GM04504 (cell line): ENCODE results near the gene GEMIN8.

ENCODE experiments used
- DNase-seq: peaks from one replicate; pipeline ENCODE4 v3.0.0-alpha.2; 2012; ENCODE audit warnings: low read depth

Gene GEMIN8, protein sequence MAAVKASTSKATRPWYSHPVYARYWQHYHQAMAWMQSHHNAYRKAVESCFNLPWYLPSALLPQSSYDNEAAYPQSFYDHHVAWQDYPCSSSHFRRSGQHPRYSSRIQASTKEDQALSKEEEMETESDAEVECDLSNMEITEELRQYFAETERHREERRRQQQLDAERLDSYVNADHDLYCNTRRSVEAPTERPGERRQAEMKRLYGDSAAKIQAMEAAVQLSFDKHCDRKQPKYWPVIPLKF

DNA sequence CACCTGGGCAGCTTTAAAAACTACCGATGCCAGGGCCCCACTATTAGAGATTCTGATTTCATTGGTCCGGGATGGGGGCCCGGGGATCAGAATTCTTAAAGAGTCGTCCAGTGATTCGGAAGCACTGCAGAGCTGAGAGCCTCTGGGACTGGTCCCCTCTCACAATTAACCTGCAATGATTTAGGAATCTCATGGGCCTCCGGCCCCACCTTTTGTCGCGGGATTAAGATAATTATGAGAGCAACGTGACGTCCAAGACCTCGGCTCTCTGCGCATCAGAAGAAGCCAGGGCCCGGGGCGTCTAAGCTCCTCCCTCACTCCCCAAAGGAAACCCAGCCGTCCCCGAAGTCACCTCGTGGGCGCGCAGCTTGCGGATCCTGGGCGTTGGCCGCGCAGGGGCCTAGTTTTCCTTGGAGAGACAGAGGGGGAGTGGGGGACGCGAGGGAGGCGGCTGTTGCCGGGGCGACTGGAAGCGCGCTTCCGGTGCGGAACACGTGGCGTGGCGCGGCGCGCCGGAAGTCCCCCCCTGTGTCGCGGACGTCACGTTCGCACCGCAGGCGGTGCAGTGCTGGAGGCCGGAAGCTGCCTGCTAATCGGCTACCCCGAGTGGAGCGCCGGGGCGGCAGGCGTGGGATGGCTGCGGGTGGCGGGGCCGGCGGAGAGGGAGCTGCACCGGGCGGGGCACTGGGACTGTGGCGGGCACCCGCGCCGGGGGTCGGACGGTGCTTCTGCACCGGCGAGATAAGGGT is at the start of gene GEMIN8:
Gene GEMIN8 (minus strand): TSS at position 468 of the 749 bp plus-strand sequence. CDS start 8,414 bp downstream, outside the sequence.
- peak; percentile 76 for DNase-seq

DNA sequence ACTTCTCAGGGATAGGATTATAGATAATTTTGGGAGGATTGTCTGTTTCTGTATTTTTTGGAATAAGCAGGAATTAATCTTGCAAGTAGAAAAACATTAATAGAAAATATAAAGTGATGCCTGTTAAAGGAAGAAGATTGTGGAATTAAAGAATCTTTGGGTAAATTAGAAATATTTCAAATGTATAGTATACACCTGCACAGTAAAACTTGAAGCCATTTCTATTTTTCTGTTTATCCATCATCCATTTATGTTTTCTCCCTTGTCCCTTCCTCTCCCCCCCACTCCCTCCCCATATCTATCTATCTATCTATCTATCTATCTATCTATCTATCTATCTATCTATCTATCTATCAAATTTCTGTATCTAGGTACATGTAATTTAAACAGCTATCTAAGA is 46.9 kb upstream of the GEMIN8 start:
- DNase-seq: no peak

DNA sequence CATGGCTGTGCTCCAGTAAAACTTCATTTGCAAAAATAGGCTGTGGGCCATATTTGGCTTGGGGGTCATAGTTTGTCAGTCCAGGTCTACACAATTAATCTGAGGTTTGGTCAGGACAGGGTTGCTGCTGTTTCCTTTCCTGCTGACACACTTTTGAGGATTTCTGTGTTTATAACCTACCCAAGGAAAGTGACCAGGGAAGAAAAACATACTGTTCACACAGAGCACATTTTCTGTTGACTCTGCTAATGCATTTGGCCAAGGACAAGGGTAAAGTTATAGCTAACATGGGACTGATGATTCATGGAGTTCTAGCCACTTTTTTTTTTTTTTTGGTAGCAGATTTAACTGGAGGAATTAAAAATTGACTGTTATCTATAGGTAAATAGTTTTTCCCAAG is 43.9 kb upstream of the GEMIN8 start:
- no peak for DNase-seq

DNA sequence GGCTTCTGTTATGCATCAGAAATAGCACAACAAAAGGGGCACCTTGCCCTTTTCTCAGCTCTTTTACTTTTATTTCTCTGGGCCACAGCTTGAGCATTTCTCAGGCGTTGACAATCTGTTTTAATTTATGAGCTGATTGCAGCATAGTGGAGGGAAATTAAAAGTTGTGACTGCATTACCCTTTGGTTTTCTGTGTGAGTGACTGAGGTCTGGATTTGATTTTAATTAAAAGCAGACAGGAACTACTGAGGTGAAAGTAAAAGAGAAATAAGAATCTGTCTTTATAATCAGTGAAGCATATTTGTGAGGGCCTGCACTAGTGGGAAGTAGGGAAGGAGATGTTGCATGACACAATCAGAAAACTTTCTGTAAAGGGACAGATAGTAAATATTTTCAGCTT is 43.4 kb upstream of the GEMIN8 start:
- no peak for DNase-seq

DNA sequence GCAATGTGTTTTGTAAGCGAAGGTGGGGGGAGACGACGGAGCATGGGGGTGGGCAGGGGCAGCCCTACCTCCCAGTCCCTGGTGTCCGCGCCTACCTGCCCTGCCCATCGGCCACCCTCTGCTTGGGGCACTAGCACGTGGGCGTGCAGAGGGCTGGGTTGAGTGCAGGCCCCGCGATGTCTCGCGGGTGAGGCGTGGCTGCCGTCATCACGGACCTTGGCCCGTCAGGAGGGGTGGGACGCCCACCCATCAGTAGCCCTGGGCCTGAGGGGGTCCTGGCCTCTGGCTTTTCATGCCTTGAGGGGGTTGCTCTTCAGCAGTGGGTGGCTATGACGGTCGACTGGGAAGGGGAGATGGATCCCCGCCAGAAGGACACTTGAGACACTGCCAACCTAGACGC is 36.1 kb upstream of the GEMIN8 start:
- DNase-seq: no peak

DNA sequence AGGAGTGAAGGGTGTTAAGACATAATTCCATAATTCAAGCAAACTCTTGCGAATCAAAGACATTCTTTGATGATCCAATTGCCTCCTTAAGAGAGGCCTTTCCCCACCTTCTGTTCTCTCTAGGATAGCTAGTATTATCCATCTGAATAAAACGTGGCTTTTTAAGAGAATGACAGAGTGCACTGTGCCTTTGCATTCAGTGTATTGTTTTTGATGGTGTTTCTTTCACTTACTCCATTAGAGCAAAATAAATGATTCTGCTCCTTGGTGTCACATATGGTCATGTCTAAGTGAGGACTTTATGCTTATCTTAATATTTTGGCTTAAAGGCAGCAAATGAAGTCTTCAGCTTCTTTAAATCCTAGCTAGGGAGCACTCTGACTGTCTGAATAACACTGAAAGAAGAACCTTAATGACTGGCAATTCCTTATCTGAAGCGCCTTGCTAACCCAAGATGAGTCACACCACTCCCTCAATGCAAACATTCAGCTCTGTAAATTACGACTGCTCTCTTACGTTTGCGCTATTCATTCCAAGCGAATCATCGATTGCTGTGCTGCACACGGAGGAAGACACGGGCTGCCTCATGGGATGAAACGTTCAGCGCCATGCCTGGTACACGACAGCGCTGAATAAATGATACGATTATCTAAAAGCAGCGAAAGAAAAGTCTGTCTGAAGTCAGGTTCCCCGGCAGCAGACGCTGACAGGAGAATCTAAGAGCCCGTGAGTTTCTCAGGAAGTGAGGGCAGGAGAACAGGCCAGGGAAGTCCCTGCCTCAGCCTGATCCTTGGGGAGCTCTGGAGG is 35.1 kb upstream of the GEMIN8 start:
- DNase-seq: no peak

DNA sequence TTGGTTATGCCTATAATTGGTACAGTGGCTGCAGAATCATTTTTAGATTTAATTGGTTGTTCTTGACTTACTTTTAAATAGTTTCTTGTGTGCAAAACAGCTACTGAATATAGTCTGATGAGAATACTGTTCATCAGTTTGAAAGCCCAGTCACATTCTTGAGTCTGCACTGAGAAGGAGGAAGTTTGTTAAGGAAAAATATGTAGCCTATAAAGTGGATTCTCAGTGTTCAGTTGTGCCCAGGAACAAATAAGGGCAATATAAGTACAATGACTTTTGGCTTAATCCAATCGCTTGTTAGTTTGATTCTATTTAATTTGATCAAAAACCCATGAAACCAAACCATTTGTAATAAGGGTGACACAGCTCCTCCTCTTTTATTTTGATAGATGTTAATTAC is 32.8 kb upstream of the GEMIN8 start:
- no peak for DNase-seq

DNA sequence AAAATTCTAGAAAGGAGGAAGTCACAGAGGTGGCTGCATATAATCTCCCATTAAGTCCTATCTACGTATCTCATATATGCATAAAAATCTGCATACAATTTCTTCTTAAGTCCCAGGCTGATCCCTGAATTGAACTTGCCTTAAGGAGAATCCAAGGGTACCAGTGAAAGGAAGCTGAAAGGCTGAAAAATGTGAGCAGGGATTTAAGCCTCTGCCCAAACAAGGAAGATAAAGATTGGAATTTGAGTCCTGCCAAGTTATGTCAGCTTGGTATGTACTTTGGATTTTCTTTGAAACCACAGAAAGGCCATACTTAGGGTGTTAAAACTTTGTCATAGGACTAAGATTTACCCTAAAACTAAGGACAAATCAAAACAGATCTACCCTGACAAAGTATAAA is 26.5 kb upstream of the GEMIN8 start:
- DNase-seq: no peak

DNA sequence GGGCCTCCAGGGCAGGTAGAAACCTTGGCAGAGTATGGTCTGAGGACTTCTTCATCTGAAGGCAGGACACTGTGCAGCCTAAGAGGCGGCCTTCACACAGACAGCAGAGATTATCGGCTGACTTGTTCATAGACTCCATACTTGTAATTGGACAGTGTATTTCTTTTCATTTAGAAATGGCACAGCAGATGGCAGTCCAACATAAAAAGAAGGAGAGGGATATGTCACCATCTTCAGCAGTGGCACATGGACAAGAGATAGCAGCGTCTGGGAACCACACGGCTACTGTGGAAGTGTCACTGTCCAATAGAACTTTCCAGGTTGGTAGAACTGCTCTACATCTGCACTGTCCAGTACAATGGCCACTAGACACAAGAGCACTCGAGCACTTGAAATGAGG is 21.7 kb upstream of the GEMIN8 start:
- no peak for DNase-seq

DNA sequence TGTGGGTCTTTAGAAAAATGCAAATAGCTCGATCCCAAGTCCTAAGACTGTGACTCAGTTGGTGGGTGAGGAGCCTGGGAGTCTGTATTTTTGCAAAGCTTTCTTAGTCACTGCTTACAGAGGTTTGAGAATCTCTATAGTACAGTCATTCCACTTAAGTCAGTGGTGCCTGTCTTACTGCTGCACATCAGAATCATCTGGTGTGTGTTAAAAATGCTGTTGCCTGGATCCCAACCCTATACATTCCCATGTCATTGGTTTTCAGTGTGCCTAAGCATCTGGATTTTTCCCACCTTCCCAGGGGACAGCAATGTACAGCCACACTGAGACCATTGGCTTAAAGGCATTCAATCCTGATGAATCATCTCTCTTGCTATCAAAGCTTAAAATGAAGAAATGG is 21.0 kb upstream of the GEMIN8 start:
- DNase-seq: no peak

DNA sequence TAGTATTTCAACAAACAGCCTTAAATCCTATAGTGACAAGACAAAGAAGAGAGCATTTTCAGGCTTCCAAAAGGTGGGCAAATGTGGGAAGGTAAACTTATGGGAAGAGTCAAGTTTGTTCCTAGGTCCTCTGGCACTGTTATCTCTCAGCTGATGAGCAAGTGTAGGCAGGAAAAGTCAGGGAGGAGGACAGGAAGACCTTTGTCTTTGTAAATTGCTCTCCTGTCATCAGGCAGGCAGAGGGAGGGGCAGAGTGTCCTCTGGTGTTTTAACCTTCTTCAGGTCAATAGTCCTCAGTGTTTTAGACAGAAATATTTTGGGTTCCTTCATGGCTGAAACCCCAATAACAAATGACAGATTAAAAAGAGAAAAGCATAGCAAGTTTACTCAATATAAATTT is 13.5 kb upstream of the GEMIN8 start:
- DNase-seq: no peak

DNA sequence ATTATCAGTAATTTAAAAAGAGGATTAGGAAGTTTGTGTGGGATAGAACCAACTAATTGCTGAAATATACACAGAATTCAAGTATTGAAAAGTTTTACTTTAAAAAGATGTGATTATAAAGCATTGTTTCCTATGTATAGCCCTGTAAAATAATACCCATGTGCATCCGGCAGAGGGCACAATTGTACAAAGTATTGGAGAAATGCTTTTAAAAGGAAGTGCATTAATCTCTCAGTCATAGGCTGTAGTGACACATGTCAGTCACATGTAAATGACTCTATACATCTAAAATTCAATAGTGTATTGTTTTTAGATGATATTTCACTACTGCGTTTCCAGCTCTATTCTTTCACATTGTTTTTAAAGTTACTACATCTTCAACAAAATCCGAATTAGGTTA is 9.7 kb upstream of the GEMIN8 start:
- no peak for DNase-seq

DNA sequence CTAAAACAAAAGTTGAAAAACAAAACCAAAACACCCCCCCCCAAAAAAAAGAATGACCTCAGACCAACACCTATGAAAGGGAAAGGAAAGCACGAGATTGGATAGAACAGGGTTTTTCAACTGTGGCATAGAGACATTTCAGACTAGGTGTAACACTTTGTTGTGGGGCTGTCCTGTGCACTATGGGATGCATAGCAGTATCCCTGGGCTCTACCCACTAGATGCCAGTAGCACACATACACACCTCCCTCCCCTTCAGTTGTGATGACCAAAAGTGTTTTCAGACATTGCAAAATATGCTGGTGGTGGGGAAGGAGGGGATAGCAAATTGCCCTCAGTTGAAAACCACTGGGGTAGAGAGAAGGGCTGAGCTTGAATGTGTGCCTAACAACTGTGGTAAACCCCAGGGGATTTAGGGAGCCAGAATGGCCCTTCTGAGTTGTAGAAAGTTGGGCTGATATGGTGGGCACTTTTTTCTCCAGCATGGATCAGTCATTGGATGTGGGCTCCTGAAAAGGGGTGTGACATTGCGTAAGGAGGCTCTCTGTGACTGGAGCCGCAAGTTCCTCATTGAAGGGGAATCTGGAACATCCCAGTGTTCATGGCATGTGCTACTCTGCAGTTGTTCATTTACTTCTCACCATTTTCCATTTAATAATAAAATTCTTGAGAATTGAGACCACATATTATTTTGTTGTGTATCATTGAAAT is 8.8 kb upstream of the GEMIN8 start:
- DNase-seq: no peak

DNA sequence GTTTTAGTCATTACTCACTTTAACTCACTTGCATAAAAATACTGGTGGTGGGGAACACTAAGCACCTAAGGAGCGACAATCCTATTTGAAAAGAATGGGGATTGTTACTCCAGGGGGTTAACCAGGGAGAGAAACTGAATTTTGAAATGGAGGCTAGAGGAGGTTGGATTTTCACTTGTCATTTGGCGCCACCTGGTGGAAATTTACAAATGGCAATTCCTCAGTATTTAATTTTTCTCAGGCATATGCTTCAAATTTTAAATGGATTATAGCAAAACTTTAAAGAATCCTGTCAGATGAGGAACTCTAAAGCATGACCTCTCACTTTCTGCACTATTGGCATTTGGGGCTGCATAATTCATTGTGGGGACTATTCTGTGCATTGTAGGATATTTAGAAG is 2.7 kb upstream of the GEMIN8 start:
- no peak for DNase-seq

DNA sequence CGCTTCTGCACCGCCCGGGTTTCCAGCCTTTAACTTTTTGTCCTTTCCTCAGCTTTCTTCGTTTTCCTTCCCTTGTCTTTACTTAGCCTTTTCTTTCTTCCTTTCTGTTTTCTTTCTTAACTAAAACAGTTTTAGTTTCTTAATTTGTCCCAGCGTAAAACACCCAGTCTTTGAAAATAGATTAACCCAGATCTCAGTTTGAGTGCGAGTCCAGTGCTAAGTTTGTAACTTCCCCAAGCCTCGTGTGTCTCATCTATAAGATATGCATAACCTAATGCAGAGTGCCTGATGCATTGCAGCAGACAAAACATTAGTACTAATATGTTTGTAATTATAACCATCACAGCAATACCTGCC is 460 bp upstream of the GEMIN8 start:
- DNase-seq: no peak

DNA sequence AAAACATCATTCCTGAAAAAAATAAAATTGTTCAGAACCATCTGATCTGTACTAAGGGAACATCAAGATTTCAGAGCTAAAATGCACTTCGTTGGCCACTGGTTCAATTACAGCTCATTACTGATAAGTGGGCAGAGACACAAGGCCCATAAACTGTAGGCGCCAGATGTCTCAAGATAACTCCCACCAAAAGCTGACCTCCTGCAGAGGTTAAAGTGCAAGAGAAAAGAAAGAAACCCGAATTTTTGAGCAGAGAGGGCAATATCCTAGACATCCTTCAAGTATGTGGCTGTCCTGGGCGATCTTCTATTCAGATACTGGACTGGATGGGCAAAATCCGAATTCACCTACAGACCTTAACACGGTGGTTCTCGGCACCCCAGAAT is 660 bp downstream of the GEMIN8 start:
- DNase-seq: no peak

DNA sequence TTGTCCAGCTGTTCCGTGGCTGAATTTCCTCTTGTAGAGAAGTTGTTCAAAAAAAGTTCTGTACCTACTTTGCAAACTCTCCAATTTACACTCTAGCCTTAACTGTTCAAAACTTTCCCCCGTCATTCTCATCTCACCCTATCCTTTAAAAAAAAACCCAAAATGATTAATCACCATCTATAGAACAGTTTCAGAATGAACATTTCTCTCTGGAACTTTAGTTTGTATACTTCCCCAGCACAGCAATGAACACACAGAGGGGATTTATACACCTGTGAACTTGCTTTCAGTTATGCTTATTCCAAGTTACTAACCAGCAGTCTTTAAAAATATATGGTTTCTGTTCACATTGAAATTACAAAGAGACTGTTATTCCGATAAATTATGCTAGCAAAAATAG is 1.2 kb downstream of the GEMIN8 start:
- no peak for DNase-seq

DNA sequence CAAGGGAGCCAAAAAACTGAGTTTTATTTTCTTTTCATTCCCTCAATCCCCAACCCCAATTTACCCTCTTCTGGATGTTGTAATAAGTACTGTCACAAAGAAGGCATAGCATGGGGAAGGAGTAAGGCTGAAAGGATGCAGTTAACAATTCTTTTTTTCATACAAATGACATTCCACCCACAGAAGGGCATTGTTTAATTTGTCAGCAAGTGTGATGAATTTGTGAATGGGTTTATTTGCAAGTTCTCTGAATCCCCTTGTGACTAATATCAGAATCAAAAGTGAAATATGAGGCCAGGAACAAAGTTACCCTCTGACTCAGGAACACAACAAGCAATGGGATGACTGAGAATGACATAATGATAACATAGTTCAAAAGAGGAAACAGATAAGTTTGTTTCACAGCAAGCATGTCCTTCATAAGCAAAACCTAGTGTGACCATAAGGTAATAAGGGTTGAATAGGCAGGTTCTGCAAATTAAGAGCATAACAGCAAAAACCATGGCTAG is 2.1 kb downstream of the GEMIN8 start:
- no peak for DNase-seq

DNA sequence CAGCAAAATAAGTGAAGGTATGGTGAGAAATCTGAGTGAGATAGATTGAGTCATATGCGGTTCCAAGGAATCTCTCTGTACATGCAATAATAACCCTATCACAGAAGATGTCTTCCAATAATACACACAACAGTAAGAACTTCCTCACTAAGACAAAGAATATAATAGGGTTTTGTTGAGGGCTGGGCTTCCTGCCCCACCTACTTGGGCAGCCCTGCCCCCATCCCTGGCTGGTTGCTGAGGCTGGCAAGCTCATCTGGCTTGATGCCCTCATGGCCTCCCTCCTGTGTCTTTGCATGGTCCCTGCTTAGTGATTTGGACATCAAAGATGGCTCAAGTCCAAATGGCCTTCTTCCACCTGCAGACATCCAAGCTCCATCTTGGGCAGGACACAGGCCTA is 2.7 kb downstream of the GEMIN8 start:
- DNase-seq: no peak

DNA sequence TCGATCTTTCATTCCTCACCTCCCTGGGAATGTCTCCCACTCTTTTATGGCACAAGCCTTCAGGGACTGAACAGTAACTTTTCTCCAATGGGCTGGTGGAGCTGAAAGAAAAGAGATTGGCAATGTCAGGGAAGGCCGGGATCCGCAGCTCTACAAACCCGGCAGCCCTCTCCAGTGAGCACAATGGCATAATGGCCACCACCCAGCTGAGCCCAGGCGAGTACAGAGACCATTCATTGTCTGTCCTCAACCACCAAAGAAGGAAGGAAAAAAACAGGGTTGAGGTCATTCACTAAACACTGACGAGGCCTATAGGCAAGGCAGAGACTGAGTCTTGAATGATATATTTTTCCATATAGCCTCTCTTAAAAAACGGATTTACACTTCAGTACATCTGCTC is 3.6 kb downstream of the GEMIN8 start:
- DNase-seq: no peak

DNA sequence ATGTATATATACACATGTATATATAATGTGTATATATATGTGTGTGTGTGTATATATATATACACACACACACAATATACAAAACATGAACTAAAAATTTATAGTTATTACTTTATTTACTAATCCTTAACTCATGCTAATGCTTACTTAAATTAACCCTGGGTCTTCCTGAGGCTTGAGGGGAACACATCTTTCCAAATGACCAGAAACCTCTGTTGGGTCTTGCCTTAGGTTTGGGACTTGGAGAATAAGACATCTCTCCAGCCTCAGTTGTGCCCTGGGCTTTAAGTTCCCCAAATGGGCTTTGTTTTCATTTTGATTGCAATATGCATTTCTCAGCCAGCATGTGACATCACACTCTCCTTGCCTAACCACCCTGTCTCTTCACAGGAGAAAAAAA is 7.7 kb downstream of the GEMIN8 start:
- no peak for DNase-seq

DNA sequence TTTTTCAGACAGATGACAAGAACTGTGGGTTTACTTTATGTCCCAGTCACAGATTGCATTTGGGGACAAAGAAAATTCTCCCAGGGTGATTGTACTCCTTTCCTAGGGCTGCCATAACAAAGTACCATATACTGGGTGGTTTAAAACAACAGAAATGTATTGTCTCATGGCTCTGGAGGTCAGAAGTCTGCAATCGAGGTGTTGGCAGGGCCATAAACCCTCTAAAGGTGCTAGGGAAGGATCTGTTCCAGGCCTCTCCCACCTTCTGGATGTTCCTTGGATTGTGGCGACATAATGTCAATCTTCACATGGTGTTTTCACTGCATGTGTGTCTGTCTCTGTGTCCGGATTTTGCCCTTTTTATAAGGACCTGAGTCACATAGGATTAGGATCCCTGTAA is 12.3 kb downstream of the GEMIN8 start:
- no peak for DNase-seq
